GM04504 (cell line): ENCODE measurements around the gene MPP7.

ENCODE experiments used
- DNase-seq: peaks from one replicate; pipeline ENCODE4 v3.0.0-alpha.2; 2012; ENCODE audit warnings: low read depth

Gene MPP7

DNA sequence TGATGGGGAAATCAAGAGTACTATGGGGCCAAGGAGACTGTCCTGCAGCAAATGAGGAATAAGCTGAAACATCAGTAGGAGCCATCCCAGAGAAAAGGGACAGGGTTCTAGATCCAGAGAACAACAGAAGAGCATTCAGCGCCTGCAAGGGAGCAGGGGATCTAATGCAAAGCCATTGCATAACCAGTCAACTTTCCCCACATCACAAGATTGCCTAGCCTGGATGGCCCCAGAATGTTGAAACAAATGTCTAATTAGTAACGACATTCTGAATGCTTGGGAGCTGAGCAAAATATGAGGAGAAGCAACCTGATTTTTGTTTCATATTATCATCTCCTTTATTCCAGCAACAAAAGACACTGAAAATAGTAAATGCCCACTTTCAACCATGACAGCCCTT, 2.7 kb upstream of the MPP7 start:
- no peak for DNase-seq

DNA sequence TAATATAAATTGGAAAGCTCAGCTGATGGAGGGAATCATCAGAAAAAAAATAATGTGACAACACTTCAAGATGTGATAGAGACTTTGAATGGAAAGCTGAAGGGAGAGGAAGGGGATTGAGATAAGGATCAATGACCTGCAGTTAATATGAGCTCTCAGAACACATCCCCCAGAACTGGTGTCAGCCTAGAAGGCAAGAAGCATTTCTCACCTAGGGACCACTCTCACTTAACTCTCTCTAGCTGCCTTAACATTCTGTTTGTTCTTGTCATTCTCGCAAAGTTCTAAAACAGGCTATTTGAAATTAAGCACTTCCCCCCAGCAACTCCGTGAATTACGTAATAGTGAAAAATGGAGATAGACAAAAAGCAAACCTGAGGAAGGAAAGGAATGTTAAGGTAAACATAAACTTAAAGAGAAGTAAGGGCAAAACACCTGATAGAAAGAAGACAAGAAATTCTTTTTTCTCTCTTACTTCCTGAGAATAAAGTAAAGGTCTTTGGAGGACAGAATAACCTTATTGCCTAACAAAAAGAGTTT, 1.2 kb upstream of the MPP7 start:
- DNase-seq = no peak

DNA sequence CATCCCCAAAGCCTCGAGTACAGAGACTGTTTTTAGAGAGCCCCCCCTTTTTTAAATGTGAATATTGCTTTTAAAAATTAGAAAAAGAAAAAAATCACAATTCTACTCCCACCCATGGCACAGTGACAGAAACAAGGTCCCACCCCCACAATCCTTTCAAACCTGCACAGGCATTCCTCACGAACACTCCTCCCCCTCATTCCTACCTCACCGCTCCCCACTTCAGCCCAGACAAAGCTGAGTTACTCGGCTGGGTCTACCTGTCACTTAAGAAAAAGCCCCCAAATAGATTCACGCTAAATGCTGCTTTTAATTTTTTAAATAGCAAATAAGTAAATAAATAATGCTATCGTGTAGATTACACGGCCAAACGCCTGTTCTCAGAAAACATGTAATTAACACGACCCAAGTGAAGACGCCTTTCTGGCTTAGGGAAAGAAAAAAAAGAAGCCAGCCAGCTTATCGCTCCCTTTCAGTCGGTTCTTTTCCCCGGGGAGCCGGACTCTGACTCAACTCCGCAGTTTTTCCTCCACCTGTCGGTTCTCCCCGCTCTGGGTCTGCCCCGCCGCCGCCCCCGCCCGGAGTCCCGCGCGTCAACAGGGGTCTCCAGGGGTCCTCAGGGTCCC, 739 bp downstream of the MPP7 start:
- DNase-seq = no peak

DNA sequence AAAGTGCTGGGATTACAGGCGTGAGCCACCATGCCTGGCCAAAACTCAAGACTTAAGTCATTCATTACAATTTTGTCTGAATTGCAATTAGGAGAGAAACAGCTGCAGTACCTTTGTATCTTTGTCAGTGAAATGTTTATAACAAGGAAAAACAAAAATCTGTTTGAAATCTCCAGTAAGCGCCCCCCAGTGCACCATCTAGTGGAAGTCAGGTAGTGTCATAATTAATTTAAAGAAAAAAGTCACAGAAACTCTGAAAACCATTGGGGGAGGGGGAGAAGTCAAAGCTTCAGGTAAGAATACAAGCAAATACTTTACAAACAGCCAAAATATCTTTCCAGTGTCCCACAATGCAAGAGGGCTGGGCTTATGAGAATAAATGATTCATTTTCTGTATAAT, 2.8 kb downstream of the MPP7 start:
- no peak for DNase-seq

DNA sequence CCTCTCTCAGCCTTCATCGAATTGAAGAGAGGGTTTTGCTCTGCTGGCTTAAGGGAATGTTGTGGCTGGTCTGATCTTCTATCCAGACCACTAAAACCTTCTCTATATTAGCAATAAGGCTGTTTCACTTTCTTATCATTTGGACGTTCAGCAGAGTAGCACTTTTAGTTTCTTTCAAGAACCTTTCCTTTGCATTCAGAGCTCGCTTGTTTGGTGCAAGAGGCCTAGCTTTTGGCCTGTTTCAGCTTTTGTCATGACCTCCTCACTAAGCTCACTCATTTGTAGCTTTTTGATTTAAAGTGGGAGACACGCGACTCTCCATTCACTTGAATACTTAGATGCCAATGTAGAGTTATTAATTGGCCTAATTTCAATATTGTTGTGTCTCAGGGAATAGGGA, 3.9 kb downstream of the MPP7 start:
- no peak for DNase-seq

DNA sequence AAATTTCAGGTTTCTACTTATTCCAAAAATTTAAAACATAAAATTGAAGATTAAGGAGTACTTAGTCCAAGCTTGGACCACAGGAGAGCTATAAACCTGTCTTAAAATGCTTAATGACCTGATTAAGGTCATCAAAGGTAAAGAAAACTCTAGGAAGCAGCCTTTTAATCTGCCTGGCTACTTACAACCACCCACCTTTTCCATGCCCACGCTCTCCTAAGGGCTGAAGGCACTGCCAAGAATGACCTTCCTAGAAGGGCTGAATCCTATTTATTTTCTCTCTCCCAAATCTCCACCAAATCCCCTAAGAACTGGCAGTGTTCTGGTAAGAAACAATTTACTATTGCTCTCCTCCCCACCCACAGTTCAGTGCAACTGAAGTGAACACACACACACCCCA, 6.8 kb downstream of the MPP7 start:
- no peak for DNase-seq

DNA sequence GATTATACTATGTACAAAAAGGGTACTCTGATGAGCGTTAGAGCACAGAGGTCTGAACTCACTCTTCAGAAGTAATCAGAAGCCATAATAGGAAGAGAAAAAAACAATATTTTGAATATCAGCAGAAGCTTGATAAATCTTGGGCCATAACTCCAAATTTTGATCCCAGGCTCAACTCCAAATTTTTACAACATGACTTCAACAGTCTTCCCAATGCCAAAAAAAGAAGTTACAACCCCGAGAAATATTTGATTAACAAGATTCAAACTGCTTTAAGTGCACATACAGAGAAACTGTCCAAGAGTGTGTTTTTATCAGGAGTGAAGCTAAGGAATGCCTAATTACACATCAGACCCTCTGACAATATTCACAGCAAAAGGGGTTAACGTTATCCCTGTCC, 7.5 kb downstream of the MPP7 start:
- DNase-seq = no peak

DNA sequence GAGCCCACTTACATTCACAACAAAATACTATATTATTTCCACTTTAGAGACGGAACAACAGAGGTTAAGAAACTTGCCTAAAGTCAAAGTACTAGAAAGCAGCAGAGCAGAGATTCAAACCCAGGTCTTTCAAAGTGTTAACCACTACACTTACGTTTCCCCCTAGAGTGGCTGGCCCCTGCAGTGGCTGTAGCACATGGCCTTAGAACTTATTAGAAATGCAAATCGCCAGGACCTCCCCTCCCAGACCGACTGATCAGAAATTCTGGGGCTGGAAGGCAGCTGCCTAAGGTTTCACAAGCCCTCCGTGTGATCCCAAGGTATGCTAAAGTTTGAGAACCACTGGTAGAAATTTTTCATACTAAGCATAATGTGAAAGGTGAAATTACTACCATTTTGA, 8.1 kb downstream of the MPP7 start:
- no peak for DNase-seq

DNA sequence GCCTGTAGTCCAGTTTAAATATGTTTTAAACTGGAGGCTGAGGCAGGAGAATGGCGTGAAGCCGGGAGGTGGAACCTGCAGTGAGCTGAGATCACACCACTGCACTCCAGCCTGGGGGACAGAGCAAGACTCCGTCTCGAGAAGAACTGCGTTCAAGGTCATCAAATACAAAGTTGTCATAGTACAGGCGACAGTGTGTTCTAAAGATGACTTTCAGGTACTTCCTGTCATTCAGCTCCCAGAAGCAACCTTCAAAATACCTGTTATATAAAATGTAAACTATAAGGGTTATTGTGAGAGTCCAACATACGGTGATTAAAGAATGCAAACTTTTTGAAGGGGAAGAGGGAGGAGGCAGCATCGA, 8.7 kb downstream of the MPP7 start:
- DNase-seq = no peak

DNA sequence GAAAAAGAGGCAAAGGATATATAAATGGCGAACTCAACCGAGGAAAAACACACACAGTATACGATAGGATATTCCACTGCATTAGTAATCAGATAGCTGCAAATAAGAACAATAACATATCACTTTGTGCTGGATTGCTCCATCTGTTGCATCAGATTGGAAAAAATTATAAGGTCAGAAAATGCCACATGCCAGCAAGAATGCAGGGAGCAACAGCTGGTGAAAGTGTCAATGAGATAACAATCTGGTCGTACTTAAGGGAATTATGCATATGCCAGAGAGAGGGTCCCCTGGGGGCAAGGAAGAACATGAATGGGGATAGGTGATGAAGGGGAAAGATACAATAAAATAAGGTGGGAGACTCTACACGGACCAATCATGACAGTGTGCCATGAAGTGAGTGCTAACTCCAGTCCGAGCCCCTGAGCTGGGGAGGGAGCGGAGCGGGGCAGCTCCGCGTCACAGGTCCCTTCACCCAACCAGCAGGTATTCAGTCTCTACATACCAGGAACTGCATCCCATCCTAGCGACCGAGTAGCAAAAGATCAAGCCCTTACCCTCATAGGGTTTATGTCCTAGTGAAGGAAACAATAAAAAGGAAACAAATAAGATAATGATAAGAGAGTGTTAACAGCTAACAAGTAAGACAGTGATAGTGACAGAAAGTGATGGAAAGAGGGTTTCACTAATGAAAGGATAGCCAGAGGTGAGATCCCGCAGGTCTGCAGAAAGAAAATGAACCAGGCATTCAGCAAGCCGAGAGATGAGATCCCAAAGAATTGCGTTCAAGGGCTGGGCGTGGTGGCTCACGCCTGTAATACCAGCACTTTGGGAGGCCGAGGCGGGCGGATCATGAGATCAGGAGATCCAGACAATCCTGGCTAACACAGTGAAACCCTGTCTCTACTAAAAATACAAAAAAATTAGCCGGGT, 9.4 kb downstream of the MPP7 start:
- DNase-seq = no peak

DNA sequence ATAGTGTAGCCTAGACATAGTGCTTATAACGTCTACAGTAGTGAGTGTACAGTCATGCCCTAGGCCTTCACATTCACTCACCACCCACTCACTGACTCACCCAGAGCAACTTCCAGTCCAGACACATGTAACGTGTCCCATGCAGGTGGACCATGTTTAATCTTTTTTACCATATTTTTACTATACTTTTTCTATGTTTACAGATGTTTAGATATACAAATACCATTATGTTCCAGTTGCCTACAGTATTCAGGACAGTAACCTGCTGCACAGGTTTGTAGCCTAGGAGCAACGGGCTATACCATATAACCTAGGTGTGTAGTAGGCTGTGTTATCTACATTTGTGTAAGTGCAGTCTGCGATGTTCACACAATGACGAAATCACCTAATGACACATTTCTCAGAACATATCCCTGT, 11.0 kb downstream of the MPP7 start:
- peak; percentile 27 for DNase-seq

DNA sequence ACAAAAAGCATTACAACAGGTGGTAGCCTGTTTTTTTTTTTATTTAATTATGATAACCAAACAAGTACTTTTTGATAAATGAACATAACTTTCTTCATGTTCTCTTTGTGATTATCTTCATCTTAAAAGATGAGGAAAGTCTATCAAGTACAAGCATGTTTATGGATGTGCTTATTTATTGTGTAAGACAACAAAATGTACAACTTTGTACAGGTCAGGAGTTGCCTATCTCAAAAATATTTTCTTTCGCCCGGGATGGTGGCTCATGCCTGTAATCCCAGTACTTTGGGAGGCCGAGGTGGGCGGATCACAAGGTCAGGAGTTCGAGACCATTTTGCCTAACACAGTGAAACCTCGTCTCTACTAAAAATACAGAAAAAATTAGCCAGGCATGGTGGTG, 17.0 kb downstream of the MPP7 start:
- DNase-seq = no peak

DNA sequence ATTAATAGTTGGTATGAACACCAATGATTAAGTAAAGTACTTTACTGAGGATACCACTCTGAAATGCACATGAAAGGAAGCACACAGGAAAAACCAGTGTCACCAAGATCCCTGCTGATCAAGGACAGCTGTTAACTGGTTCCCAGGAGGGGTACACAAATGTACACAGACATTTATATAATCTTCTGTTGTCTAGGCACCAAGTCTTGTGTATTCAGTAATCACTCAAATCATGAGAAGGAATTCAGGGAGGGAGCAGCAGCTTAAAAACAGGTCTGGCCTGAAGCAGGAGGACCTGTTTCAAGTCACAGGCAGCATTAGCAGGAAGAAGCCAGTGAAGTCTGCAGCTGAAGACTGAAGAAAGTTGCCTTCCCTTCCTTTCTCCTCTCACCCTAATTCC, 18.7 kb downstream of the MPP7 start:
- no peak for DNase-seq

DNA sequence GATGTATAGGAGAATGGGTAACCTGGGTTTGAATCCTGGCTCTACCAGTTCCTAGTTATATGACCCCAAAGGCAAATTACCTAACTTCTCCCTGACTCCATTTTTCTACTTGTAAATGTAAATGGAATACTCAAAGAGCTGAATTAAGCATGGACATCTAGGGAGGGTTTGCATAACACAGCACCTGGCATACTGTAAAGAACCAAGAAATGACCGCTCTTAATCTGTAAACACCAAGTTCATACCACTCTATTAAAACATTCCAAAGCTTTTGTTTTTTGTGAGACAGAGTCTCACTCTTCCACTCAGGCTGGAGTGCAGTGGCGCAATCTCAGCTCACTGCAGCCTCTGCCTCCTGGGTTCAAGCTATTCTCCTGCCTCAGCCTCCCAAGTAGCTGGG, 19.6 kb downstream of the MPP7 start:
- no peak for DNase-seq

DNA sequence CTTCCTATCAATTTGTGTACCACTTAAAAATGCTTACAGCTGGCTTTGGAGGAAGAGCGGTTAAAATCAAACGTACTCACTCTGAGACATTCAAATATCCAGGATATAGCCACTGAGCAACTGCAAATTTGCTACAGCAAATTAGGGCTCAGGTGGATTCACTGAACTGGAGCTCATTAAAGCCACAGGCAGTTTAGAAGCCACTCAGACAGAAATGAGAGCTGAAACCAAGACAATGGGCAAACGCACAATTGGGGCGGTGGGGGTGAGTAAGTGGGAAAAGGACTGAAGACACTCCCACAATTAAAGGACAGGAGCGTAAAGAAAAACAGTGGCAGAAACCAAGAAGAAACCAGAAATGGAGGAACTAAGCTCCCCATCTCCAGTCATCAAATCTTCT, 20.5 kb downstream of the MPP7 start:
- no peak for DNase-seq

DNA sequence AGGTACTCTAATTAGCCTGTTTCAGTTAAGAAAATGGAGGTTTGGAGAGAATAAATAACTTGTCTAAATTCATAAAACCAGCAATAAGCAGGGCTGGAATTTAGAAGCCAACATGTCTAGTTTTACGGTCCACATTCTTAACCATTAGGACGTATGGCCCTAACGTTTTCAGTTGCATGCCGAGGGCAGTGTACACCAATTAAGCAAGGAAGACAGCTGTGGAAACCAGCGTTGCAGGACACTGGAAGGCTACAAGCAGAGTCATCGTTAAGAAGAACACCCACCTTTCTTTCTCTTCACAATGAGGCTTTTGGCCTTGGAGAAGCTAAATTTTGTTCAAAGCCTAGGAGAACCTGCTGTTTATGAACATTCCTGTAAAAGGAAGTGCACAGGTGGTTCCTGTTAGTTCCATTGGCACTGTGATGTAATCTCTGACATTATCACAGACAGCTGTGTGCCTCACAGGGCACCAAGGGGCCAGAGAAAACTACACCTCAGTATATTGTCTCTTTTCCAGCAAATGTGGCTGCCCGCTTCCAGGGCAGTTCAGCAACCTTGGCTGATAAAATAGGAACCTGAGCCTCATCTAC, 21.0 kb downstream of the MPP7 start:
- DNase-seq = no peak

DNA sequence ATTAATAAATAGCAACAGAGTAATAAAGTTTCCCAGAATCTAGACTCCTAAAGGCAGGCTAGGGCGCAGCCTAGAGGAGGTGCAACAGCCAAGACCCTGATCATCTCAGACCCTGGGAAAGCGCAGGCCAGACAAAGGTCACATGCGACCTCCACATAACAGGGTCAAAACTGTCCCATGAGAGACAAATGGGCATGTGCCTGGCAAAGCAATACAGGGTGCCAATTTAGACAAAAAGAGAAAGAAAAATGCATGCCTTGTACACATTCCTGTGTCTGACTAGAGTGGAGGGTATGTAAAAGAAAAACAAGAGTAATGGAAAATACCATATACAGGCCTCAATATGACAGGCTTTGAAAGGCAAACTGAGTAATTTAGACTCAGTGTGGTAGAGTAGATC, 22.2 kb downstream of the MPP7 start:
- no peak for DNase-seq

DNA sequence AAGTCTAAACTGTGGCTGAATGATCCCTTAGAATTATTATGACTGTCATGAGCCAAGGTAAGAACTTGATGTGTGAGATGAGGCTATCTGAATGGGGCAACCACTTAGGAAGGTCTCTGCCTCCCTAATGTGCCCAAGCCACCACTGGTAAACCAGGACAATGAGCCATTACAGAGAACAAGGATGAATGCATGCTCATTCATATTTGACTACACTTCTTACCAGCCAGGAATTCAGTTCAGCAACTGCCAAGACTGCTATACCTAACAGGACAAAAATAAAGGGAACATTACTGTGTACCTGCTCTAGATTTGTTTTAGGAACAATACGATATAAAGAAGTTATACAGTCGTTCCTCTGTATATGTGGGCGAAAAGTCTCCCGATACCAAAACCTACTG, 23.0 kb downstream of the MPP7 start:
- no peak for DNase-seq

DNA sequence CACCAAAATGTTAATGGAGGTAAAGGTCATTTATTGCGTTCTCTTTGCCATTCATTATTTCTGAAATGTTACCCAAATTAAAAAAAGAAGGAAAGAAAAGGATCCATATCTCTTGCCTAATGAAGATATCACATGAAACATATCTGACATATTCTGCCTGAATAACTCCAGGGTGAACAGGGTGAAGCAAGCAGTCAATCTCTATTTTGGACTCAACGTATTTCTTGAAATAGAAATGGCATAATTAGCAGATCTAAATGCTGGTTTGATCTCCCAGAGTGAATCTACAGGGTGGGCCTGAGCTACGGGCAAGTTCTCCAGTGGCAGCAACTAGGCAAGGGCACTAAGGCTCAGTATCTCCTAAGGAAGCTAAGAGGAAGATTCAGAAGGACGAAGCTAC, 24.0 kb downstream of the MPP7 start:
- DNase-seq = no peak

DNA sequence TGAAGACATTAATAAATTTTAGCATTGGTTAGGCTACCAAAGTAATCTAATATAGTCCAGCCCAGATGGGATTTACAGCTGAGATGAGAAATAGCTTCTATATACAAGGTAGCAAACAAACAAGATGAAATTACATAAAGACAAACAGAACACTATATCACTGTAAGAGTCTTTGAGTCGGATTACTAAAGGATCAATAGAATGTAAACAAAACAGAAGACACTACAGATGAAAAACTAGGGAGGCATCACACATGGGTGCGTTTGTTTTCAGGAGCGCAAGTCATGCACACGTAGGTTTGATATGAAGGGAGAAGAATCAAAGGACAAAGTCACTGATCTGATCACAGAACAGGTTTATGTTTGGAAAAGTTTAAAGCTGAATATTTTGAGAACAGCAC, 26.5 kb downstream of the MPP7 start:
- DNase-seq = no peak

DNA sequence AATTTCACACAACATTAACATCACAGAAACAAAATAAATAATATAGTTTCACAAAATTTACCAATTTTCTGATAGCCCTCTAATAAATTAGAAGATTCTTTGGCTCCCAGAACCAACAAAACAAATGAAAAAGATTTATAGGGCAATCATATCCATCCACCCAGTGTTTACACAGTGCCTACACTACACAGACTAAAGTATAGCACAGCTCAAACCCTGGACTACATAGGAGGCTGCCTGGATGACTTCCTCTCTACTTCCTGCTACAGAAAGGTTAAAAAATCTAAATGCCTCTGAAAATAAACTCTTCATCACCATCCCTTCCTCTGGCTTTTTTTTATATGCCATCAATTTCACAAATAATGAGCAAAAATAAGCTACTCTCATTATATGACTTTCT, 28.4 kb downstream of the MPP7 start:
- DNase-seq = no peak

DNA sequence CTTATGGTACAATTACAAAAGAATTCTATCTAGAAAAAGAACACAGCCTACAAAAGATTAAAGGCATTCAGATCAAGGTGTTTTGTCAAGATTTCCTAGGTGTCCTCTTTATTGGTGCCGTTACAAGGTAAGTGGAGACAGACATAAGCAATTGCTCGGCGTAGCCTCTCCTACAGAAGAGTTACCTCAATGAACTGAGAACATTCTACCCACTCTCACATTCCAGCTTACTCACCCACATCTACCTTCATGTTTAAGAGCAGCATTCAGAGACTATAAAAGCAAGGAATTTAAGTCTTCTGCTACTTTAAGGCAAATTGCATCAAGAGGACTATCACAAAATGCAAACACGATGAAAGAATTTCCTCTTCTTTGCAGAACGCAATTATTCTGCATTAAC, 29.5 kb downstream of the MPP7 start:
- DNase-seq = no peak

DNA sequence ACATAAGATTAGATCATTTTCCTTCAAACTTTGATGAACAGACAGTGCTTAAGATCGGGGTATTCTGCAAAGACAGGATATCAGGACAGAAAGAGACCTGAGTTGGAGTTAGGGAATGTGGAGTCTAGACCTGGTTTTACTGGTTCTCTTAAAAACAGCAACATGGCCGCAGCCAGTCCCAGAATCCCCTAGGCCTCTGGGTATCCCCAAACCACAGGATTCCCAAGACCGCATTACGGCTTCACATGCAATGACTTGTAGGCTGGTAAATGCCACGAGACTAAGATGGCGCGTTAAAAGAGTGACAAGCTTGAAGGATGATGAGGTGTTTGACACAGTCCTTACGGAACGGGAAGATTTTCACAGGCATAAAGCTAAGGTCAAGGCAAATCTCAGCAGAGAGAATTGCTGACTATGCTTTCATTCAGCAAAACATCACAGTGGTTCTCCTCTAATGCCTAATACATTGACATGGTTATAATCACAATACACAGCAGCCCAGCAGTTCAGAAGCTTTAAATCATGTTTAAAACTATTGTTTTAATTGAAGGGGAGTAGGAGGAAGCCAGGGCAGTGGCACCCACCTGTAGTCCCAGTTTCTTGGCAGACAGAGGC, 32.9 kb downstream of the MPP7 start:
- no peak for DNase-seq
